Stimulated activated CD4-positive, alpha-beta T cell treated with anti-CD3 and anti-CD28 coated beads, Interleukin-2, amount 100 ng/mL, for 48 hours (primary cell): ENCODE measurements around the gene STMN3.

Source experiments
- DNase-seq, 2 donors: peaks; one replicate each; pipeline ENCODE4 v3.0.0-alpha.2; 2020

Gene STMN3

DNA sequence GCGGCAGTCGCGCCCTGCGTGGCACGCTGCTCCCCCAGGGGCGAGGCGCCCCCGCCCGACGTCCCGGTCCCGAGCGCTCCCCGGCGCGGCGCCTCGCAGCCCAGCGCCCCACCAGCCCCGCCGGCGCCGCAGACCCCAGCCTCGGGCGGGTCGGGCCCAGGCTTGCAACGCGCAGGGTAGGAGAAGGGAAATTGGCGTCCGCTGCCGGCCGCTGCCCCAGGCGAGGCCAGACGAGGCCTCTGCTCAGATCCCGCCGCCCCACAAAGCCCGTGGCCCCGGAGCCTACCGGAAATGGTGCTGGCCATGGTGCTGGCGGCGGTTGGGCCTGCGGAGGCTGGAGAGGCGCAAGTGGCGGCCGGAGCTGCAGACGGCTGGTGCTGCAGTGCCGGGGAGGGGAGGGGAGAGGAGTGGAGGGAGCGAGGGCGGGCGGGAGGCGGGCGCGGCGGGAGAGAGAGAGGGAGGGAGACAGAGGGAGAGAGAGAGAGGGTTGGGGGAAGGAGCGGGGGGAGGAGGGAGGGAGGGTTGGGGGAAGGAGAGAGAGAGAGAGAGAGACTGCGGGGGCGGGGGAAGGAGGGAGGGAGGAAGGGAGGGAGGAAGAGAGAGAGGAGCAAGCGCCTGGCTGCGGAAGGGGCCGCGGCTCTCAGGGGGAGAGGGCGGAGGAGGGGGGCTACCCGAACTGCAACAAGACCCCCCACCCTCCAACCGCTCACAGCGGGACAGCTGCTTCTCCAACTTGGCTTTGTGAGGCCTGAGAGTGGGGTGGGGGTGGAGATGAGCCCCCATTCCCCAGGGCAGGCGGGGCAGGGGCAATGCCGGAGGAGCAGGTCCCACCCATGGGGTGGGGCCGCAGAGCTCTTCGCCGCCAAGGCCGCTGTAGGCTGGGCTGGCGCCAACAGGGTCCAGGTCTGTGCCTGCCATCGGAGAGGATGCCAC is at the start of gene STMN3:
TSS of gene STMN3 (minus strand) at position 384 of the 933 bp plus-strand sequence. CDS start at position 305, 79 bp downstream.
- peak; percentile 52 to 64 for DNase-seq

DNA sequence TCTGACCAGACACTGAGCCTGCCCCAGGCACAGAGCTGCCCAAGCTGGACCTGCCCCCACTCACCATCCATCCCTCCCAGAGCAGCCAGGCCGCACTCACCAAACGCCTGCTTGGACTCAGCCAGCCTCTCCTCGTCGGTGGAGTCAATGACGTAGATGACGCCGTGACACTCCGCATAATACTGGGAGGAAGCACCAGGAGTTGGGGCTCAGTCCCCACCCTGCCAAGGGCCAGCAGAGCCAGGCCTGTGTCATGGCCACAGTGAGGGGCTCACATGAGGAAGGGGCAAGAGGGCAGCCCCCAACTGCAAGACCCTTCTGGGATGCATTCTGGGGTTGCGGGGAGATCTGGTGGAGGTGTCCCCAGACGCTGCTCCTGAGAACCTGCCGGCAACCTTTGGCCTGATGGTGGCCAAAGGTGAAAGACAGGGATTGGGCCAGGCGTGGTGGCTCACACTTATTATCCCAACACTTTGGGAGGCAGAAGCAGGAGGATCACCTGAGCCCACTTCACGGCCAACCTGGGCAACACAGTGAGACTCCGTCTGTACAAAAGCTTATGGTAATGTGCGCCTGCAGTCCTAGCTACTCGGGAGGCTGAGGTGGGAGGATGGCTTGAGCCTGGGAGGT is 48.9 kb upstream of the STMN3 start:
- DNase-seq, result no peak

DNA sequence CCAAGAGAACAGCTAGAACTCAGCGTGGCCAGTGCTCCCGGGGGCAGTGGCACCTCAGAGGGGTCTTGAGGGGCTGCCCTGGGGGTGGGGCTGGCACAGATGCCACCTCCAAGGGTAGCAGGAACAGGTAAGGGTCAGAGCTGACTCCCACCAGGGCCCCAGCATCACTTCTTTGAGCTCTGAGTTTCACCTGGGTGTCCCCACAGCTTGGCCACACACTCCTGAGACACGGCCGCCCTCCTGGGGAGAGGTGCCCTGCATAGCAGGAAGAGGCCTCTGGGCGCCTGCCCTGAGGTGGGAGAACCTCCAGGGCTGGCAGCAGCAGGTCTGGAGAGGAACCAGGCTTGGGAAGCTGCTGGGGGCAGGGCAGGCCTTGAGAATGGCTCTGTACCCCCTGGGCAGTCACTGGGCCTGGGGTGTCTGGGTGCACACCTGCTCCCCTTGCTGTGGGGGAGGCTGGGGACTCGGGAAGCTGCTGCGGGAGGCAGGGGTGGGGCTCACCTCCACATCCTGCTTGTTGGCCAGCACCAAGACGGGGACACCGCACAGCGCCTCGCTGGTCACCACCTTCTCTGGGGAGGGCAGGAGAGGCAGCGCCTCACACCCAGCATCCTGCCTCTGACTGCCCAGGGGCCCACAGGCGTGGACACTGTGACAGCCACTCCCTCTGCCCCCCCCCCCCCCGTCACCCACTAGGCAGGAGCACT is 48.3 kb upstream of the STMN3 start:
- DNase-seq, result no peak

DNA sequence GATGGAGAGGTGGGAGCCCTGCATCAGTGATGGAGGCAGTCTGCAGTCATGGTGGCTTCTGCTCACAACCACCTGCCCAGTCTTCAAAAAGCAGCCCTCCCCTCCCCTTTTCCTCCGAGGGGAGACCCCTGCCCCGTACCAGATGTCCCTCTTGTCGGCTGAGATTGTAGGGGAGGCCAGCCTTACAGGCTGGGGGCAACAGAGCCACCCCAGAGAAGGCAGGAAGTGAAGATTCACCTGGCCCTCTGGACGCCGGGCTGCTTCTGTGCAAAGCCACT is 47.8 kb upstream of the STMN3 start:
- DNase-seq, result no peak

DNA sequence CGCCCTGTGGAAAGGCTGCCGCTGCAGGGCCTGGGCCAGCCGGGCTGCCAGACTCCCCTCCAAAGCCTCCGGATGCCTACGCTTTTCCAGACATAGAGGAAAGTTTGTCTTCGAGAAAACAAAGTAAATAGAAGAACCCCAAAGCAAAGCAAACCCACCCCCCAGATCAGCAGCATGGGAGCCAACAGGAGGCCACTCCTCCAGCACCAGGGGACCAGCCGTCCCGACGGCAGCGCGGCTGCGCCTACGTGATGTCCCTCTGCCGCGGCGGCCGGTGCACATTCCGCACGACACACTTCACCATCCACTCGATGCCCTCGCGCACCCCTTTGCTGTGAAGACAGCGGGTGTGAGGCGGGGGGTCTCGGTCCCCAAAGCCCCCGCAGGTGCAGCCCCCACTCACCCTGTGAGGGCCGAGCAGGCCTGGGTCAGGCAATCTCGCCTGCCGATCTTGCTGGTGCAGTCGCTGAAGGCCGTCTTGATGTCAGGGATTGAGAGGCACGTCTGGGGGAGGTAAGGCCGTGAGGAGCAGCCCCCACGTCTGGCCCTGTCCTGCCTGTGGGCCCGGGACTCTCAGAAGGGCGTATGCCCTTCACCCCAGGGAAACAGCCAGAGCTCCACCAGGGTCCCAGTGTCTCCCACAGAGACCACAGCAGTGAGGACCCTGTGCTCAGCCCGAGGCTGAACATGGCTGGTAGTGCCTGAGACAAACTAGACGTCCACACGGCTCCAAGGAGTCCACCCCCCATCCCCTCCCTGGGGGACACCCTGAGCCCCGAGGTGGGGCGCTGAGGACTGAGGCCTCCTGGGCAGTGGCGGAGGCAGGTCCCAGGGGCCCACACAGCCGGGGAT is 47.2 kb upstream of the STMN3 start:
- no peak for DNase-seq

DNA sequence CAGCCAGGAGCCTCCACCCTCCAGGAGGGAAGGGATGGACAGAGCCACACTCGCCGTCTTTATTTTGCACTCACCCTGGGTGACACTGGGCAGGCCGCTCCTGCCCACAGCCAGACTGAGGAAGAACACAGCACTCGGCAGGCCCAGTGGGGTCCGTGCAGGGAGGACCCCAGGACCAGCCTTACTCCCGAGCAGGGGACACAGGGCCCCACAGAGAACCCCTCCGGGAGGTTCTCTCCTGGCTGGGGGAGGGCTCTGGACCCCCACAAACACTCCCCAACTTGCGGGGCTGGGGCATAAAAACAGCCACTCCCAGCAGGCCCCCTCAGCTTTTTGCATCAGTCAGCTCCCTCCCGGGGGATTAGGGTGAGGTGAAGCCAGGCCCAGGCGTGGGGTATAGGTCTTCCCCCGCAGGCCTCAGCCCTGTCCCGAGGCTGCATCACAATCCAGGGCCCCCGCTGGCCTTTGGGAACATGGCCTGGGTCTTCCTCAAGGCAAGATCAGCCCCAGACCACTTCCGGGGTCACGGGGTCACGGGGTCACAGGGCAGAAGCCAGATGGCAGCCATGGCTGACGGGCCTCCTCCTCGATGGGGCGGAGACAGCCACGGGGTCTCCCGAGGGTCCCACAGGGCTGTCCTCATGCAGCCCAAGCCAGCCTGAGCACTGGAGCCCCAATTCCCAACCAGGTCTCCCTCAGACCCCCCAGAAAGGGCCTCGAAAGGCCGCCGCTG is 46.4 kb upstream of the STMN3 start:
- DNase-seq, result no peak

DNA sequence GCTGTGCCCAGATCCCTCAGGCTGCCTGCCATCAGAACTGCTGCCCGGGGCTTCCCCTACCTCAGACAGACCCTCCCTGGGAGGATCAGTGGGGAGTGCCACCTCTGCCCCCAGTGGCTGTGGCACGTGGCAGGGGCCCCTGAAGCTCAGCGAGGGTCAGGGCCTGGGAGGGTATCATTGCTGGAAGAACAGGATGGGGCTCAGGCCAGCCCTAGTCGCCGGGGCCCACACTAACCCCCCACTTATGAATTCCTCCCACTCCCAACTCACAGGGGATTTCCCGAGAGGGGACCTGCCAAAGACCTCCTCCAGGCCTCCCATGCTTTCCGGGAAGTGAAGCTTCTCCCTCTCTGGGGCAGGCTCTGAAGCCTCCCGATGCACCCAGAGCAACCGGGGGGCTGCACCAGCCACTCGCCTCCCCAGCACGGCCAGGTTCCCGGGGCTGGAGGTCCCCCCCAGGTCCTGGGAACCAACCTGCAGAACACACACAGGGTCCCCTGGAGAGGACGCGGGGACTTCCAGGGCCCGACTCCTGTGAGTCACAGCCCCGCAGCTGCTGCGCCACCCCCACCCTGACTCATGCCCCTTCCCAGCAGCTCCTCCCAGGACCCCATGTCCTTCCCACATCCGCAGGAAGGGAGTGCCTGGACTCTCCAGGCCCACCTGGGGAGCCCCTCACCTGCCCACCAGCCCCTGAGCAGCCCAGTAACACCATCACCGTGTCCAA is 45.7 kb upstream of the STMN3 start:
- DNase-seq, result peak; percentile 49 to 53

DNA sequence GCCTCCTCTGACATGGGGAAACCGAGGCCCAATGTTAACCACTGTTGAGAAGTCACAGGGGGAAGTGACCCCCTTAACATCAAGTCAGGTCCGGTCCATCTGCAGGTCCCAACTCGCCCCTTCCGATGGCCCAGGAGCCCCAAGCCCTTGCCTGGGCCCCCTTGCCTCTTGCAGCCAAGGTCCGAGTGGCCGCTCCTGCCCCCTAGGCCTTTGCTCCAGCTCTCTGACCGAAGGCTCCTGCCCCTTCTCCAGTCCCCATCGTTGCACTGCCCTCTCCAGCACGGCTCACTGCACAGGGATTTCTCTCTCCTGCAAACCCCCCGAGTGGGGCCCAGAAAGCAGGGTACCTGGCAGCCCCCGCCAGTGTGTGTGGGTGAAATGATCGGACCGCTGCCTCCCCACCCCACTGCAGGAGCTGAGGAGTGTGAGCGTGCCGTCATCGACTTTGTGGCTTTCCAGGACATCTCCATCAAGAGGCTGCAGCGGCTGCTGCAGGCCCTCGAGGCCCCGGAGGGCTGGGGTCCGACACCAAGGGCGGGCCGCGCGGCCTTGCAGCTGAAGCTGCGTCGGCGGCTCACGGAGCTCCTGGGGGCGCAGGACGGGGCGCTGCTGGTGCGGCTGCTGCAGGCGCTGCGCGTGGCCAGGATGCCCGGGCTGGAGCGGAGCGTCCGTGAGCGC is 44.8 kb upstream of the STMN3 start:
- DNase-seq, result no peak

DNA sequence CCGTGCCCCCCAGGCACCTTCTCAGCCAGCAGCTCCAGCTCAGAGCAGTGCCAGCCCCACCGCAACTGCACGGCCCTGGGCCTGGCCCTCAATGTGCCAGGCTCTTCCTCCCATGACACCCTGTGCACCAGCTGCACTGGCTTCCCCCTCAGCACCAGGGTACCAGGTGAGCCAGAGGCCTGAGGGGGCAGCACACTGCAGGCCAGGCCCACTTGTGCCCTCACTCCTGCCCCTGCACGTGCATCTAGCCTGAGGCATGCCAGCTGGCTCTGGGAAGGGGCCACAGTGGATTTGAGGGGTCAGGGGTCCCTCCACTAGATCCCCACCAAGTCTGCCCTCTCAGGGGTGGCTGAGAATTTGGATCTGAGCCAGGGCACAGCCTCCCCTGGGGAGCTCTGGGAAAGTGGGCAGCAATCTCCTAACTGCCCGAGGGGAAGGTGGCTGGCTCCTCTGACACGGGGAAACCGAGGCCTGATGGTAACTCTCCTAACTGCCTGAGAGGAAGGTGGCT is 44.2 kb upstream of the STMN3 start:
- no peak for DNase-seq

DNA sequence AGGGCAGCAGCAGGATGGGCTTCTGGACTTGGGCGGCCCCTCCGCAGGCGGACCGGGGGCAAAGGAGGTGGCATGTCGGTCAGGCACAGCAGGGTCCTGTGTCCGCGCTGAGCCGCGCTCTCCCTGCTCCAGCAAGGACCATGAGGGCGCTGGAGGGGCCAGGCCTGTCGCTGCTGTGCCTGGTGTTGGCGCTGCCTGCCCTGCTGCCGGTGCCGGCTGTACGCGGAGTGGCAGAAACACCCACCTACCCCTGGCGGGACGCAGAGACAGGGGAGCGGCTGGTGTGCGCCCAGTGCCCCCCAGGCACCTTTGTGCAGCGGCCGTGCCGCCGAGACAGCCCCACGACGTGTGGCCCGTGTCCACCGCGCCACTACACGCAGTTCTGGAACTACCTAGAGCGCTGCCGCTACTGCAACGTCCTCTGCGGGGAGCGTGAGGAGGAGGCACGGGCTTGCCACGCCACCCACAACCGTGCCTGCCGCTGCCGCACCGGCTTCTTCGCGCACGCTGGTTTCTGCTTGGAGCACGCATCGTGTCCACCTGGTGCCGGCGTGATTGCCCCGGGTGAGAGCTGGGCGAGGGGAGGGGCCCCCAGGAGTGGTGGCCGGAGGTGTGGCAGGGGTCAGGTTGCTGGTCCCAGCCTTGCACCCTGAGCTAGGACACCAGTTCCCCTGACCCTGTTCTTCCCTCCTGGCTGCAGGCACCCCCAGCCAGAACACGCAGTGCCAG is 43.6 kb upstream of the STMN3 start, which contains the start of gene TNFRSF6B:
TSS of gene TNFRSF6B (plus strand) at position 25 of the 729 bp plus-strand sequence. CDS start at position 141, 116 bp downstream.
- DNase-seq, result no peak

DNA sequence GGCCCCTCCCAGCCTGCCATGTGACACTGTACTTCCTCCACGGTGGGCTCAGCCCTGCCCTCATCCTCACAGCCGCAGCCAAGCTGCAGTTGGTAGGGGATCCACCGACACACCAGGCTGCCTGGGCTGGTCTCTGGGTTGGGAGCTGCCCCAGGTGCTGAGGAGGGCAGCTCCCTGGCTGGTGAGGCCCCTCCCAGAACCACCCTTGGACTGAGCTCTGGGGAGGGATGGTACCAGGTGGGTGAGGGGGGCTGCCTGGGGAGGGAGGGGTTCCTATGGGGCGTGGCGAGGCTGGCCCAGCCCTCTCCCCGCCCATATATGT is 43.0 kb upstream of the STMN3 start:
- DNase-seq, result no peak

DNA sequence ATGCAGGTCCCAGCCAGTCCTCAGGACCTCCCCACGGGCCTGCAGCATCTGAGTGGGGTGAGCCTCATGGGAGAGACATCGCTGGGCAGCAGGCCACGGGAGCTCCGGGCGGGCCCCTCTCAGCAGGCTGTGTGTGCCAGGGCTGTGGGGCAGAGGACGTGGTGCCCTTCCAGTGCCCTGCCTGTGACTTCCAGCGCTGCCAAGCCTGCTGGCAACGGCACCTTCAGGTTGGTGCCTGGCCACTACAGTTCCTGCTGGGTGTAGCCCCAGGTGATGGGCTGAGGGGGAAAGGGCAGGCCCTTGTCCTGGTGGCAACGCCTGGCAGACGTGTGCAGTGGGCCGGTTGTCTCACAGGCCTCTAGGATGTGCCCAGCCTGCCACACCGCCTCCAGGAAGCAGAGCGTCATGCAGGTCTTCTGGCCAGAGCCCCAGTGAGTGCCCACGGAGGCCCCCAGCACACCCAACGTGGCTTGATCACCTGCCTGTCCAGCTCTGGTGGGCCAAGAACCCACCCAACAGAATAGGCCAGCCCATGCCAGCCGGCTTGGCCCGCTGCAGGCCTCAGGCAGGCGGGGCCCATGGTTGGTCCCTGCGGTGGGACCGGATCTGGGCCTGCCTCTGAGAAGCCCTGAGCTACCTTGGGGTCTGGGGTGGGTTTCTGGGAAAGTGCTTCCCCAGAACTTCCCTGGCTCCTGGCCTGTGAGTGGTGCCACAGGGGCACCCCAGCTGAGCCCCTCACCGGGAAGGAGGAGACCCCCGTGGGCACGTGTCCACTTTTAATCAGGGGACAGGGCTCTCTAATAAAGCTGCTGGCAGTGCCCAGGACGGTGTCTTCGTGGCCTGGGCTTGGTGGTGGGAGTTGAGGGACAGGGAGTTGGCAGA is 42.4 kb upstream of the STMN3 start:
- DNase-seq, result no peak

DNA sequence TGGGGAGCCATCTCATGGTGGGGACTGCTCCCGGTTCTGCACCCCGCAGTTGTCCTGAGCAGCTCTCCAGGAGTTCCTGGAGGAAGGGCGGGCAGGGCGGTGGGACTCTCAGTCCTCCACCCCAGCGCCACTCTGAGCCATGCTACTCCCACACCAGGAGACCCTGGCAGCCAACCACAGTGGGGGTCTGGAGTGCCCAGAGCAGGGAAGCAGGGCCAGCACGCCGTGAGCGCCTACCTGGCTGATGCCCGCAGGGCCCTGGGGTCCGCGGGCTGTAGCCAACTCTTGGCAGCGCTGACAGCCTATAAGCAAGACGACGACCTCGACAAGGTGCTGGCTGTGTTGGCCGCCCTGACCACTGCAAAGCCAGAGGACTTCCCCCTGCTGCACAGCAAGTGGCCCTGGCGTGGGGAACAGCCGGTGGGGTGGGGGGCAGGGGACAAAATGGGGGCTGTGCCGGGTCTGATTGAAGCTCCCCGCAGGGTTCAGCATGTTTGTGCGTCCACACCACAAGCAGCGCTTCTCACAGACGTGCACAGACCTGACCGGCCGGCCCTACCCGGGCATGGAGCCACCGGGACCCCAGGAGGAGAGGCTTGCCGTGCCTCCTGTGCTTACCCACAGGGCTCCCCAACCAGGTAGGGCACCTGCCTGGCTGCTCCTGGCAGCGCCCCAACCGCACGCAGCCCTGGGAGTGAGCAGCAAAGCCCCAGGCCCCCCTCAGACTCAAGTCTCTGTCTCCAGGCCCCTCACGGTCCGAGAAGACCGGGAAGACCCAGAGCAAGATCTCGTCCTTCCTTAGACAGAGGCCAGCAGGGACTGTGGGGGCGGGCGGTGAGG is 41.6 kb upstream of the STMN3 start:
- DNase-seq, result no peak

DNA sequence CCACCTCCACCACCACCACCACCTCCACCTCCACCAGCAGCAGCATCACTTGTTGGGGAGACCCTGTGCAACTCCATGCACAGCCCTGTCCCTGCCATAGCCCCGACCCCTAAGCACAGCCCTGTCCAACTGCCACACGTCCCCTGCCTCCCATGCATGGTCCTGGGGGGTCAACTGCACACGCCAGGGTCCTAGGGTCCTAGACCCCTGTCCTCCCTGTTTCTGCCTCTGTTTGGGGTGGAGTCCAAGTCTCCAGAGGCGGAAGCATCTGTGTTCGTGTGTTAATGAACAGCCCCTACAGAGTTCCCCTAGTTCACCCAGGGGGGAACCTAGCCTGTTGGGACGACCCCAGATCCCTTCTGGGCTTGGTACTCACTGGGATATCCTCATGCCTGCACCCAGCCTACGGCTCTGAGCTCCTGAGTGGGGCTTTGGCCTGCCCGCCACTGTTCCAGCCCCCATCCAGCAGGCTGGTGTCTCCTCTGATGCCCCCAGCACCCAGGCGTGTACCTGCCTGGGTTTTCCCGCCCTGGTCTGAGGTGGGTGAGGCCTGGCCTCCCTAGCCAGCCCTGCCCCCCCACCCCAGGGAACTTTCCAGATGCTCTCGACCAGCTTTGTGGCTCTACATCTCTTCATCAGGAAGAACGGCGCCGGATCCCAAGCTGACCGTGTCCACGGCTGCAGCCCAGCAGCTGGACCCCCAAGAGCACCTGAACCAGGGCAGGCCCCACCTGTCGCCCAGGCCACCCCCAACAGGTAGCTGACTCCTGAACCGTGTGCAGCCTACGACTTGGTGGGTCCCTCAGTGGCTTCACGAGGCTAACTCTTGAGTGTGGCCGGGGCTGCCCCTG is 40.7 kb upstream of the STMN3 start:
- DNase-seq, result no peak

DNA sequence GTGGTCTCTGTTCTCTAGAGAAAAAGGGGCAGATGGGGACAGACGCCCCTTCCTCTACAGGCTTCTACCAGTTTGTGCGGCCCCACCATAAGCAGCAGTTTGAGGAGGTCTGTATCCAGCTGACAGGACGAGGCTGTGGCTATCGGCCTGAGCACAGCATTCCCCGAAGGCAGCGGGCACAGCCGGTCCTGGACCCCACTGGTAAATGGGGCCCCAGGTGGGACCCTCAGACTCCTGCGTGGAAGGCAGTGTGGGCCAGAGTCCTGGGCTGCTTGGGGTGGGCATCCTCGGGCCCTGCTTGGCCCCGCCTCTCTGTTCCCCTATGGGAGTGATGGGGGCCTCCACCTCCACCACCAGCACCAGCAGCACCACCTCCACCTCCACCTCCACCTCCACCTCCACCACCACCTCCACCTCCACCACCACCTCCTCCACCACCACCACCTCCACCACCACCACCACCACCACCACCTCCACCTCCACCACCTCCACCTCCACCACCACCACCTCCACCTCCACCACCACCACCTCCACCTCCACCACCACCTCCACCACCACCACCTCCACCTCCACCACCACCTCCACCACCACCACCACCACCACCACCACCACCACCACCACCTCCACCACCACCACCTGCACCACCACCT is 40.0 kb upstream of the STMN3 start:
- DNase-seq, result no peak

DNA sequence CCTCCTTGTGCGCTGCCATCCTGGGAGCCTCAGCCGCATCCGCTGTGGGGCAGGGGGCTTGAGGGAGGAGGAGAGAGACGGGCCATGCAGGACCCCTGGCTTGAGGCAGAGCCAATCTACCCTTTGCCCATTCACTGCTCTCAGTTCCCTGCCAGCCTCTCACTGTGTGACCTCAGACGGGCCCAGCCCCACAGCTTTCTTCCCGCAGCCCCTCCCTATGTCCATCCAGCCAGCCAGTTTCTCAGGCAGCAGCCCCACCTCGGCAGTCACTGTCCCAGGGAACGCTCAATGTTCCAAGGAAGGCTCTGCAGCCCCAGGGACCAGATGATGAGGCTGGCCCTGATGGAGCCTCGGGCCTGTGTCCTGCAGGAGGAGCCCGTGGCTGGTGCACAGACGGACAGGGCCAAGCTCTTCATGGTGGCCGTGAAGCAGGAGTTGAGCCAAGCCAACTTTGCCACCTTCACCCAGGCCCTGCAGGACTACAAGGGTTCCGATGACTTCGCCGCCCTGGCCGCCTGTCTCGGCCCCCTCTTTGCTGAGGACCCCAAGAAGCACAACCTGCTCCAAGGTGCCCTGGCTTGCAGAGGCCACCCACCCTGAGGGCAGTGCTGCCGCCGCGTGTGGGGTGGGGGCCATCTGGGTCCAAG is 39.3 kb upstream of the STMN3 start:
- DNase-seq, result no peak
